HepG2 (cell line): ENCODE results near the gene CARD16. TPM values are rescaled to one million over a fixed set of nuclear protein-coding genes. Genes with fewer than 3 reads are reported as not detected.

Source experiments
- CEBPG ChIP-seq: IDR thresholded peaks from 2 replicates; pipeline ENCODE4 v1.6.1; 2016
- DR1 ChIP-seq: sonication (generic); formaldehyde crosslinking; IDR thresholded peaks from 2 replicates; pipeline ENCODE4 v1.8.0; 2021; ENCODE audit warnings: mild to moderate bottlenecking, missing genetic modification reagents, inconsistent platforms
- GTF3A ChIP-seq: sonication (generic); formaldehyde crosslinking; conservative IDR thresholded peaks from 2 replicates; pipeline ENCODE4 v1.4.0; 2020; ENCODE audit warnings: mild to moderate bottlenecking, missing genetic modification reagents
- KDM5A ChIP-seq: fragments of 200-600 bp; sonication (generic); IDR thresholded peaks from 2 replicates; pipeline ENCODE4 v1.7.0; 2018; ENCODE audit warnings: antibody characterized with exemption, mild to moderate bottlenecking, low read length, borderline replicate concordance
- KLF12 ChIP-seq: sonication (generic); formaldehyde crosslinking; IDR thresholded peaks from 2 replicates; pipeline ENCODE4 v1.4.0; 2020; ENCODE audit warnings: missing genetic modification reagents, borderline replicate concordance
- MBNL3 ChIP-seq: fragments of 250-450 bp; sonication (Bioruptor Pico); conservative IDR thresholded peaks from 2 replicates; pipeline ENCODE4 v1.8.0; 2022; ENCODE audit warnings: mild to moderate bottlenecking, inconsistent platforms
- NFKB2 ChIP-seq: sonication (generic); formaldehyde crosslinking; IDR thresholded peaks from 2 replicates; pipeline ENCODE4 v1.4.0; 2020; ENCODE audit warnings: missing genetic modification reagents, borderline replicate concordance
- SALL2 ChIP-seq: sonication (generic); formaldehyde crosslinking; IDR thresholded peaks from 2 replicates; pipeline ENCODE4 v1.8.1; 2023; ENCODE audit warnings: mild to moderate bottlenecking, missing genetic modification reagents, inconsistent platforms
- SMAD3 ChIP-seq: sonication (generic); formaldehyde crosslinking; IDR thresholded peaks from 2 replicates; pipeline ENCODE4 v1.4.0; 2020; ENCODE audit warnings: missing genetic modification reagents
- SMYD3 ChIP-seq: sonication (generic); formaldehyde crosslinking; IDR thresholded peaks from 2 replicates; pipeline ENCODE4 v1.8.1; 2023; ENCODE audit warnings: mild to moderate bottlenecking, missing genetic modification reagents
- TMF1 ChIP-seq: sonication (generic); formaldehyde crosslinking; IDR thresholded peaks from 2 replicates; pipeline ENCODE4 v1.8.1; 2022; ENCODE audit warnings: low read depth, missing genetic modification reagents
- ZNF207 ChIP-seq: fragments of 450-650 bp; IDR thresholded peaks from 2 replicates; pipeline ENCODE4 v1.6.1; 2016; ENCODE audit warnings: antibody characterized with exemption, borderline replicate concordance
- ZNF3 ChIP-seq: IDR thresholded peaks from 2 replicates; pipeline ENCODE4 v1.7.0; 2017; ENCODE audit warnings: inconsistent platforms
- ZNF383 ChIP-seq: sonication (generic); formaldehyde crosslinking; IDR thresholded peaks from 2 replicates; pipeline ENCODE4 v1.4.0; 2020; ENCODE audit warnings: missing genetic modification reagents, mild to moderate bottlenecking, borderline replicate concordance
- ZNF713 ChIP-seq: sonication (generic); formaldehyde crosslinking; IDR thresholded peaks from 2 replicates; pipeline ENCODE4 v1.4.0; 2020; ENCODE audit warnings: mild to moderate bottlenecking, missing genetic modification reagents
- polyA plus RNA-seq, 8 experiments: library from polyadenylated mRNA; depleted of rRNA in 3 of 8; stranded (reverse) in 7 of 8; unstranded in 1 of 8; fragments of >200 nt; fragmentation: Illumina TruSeq in 4 of 8; extraction: Trizol in 4 of 8; gene quantifications; 2 replicates each; pipeline versions ENCODE4 v1.2.1 to v1.2.3, GENCODE V29; 2011 to 2016; ENCODE audit warnings: low read depth in 4 of 8, missing spikeins in 1 of 8, mixed read lengths in 1 of 8; ENCODE audit not compliant: insufficient read depth in 1 of 8
- total RNA-seq, 5 experiments: library from RNA; depleted of rRNA; stranded (reverse); fragments of >200 nt; fragmentation: Illumina TruSeq; extraction: Trizol; gene quantifications; 2 replicates each; pipeline ENCODE4 v1.2.3, GENCODE V29; 2016; ENCODE audit warnings: low read depth in 1 of 5
- TF ChIP-seq, protein P1 (sequence below): sonication (generic); formaldehyde crosslinking; IDR thresholded peaks from 2 replicates; pipeline ENCODE4 v1.5.0; 2020; ENCODE audit warnings: mild to moderate bottlenecking, missing genetic modification reagents, moderate library complexity
- TF ChIP-seq, protein P2 (sequence below): sonication (generic); formaldehyde crosslinking; IDR thresholded peaks from 2 replicates; pipeline ENCODE4 v1.8.0; 2022; ENCODE audit warnings: mild to moderate bottlenecking, missing genetic modification reagents
- TF ChIP-seq, protein P3 (sequence below): sonication (generic); formaldehyde crosslinking; IDR thresholded peaks from 2 replicates; pipeline ENCODE4 v1.5.1; 2020; ENCODE audit warnings: mild to moderate bottlenecking, missing genetic modification reagents, borderline replicate concordance
- TF ChIP-seq, protein P4 (sequence below): sonication (generic); formaldehyde crosslinking; IDR thresholded peaks from 2 replicates; pipeline ENCODE4 v1.8.0; 2022; ENCODE audit warnings: low read depth, missing genetic modification reagents
- TF ChIP-seq, protein P5 (sequence below): sonication (generic); formaldehyde crosslinking; IDR thresholded peaks from 2 replicates; pipeline ENCODE4 v1.8.0; 2022; ENCODE audit warnings: missing genetic modification reagents, mild to moderate bottlenecking, moderate library complexity, borderline replicate concordance

CARD16 gene
- total and polyA plus RNA-seq, 2 of the 13 experiments (the other 11 are each of a cell fraction or from before 2014, with no cell fraction given): 0.34 TPM; not detected in 1

DNA sequence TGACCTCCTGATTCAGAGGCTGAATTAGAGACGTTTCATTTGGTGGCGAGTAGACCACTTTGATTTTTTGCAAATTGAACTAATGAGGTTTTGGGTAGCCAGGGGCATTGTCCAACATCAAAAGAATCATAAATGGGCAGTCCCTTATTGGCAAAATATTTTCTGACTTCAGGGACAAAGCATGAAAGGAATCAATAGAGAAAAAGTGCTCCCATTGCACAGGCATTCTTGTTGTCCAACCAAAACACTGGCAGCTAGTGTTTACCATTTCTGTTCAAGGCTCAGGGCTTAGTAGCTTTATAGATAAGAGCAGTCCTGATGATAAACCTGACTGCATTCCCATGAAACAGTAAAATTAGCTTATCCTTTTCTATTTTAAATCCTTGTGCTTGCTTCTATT, 6.4 kb upstream of the CARD16 start (continued):
- TF ChIP-seq ZNF713 (CRISPR knock-in tag) (no peak), NFKB2 (CRISPR knock-in tag) (no peak), DR1 (CRISPR knock-in tag) (no peak), KDM5A (no peak), GTF3A (no peak), CEBPG (CRISPR knock-in tag) (peak; percentile 32; the same call in 1 of the 2 replicates), ZNF207 (no peak), KLF12 (CRISPR knock-in tag) (no peak), SMYD3 (CRISPR knock-in tag) (no peak), ZNF3 (CRISPR knock-in tag) (no peak), MBNL3 (no peak), TMF1 (CRISPR knock-in tag) (no peak), SALL2 (CRISPR knock-in tag) (no peak), ZNF383 (CRISPR knock-in tag) (no peak), SMAD3 (CRISPR knock-in tag) (no peak)
- TF ChIP-seq, protein P1, sequence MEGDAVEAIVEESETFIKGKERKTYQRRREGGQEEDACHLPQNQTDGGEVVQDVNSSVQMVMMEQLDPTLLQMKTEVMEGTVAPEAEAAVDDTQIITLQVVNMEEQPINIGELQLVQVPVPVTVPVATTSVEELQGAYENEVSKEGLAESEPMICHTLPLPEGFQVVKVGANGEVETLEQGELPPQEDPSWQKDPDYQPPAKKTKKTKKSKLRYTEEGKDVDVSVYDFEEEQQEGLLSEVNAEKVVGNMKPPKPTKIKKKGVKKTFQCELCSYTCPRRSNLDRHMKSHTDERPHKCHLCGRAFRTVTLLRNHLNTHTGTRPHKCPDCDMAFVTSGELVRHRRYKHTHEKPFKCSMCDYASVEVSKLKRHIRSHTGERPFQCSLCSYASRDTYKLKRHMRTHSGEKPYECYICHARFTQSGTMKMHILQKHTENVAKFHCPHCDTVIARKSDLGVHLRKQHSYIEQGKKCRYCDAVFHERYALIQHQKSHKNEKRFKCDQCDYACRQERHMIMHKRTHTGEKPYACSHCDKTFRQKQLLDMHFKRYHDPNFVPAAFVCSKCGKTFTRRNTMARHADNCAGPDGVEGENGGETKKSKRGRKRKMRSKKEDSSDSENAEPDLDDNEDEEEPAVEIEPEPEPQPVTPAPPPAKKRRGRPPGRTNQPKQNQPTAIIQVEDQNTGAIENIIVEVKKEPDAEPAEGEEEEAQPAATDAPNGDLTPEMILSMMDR (CRISPR knock-in tag): no peak
- TF ChIP-seq, protein P2, sequence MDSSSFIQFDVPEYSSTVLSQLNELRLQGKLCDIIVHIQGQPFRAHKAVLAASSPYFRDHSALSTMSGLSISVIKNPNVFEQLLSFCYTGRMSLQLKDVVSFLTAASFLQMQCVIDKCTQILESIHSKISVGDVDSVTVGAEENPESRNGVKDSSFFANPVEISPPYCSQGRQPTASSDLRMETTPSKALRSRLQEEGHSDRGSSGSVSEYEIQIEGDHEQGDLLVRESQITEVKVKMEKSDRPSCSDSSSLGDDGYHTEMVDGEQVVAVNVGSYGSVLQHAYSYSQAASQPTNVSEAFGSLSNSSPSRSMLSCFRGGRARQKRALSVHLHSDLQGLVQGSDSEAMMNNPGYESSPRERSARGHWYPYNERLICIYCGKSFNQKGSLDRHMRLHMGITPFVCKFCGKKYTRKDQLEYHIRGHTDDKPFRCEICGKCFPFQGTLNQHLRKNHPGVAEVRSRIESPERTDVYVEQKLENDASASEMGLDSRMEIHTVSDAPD (CRISPR knock-in tag): peak; percentile 44; the same call in 1 of the 2 replicates
- TF ChIP-seq, protein P3, sequence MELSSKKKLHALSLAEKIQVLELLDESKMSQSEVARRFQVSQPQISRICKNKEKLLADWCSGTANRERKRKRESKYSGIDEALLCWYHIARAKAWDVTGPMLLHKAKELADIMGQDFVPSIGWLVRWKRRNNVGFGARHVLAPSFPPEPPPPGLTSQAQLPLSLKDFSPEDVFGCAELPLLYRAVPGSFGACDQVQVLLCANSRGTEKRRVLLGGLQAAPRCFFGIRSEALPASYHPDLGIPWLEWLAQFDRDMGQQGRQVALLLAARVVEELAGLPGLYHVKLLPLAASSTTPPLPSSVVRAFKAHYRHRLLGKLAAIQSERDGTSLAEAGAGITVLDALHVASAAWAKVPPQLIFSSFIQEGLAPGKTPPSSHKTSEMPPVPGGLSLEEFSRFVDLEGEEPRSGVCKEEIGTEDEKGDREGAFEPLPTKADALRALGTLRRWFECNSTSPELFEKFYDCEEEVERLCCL: no peak
- TF ChIP-seq, protein P4, sequence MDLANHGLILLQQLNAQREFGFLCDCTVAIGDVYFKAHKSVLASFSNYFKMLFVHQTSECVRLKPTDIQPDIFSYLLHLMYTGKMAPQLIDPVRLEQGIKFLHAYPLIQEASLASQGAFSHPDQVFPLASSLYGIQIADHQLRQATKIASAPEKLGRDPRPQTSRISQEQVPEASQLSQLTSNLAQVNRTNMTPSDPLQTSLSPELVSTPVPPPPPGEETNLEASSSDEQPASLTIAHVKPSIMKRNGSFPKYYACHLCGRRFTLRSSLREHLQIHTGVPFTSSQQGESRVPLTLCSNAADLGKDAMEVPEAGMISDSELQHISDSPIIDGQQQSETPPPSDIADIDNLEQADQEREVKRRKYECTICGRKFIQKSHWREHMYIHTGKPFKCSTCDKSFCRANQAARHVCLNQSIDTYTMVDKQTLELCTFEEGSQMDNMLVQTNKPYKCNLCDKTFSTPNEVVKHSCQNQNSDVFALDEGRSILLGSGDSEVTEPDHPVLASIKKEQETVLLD (CRISPR knock-in tag): no peak
- TF ChIP-seq, protein P5, sequence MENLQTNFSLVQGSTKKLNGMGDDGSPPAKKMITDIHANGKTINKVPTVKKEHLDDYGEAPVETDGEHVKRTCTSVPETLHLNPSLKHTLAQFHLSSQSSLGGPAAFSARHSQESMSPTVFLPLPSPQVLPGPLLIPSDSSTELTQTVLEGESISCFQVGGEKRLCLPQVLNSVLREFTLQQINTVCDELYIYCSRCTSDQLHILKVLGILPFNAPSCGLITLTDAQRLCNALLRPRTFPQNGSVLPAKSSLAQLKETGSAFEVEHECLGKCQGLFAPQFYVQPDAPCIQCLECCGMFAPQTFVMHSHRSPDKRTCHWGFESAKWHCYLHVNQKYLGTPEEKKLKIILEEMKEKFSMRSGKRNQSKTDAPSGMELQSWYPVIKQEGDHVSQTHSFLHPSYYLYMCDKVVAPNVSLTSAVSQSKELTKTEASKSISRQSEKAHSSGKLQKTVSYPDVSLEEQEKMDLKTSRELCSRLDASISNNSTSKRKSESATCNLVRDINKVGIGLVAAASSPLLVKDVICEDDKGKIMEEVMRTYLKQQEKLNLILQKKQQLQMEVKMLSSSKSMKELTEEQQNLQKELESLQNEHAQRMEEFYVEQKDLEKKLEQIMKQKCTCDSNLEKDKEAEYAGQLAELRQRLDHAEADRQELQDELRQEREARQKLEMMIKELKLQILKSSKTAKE (CRISPR knock-in tag): no peak
